HL-60 (cell line): Measurements from ENCODE around the gene C22orf23.

Experiments
- CTCF ChIP-seq: IDR thresholded peaks from one replicate; pipeline ENCODE4 v1.5.1; 2011; ENCODE audit warnings: low read length, control low read depth, inconsistent platforms; ENCODE audit not compliant: insufficient read depth
- REST ChIP-seq: IDR thresholded peaks from 2 replicates; pipeline ENCODE4 v1.6.1; 2012; ENCODE audit warnings: low read depth; ENCODE audit not compliant: insufficient replicate concordance

GRCh38 chr22:37996515-37997246 lies 43.3 kb upstream of the C22orf23 start:
- TF ChIP-seq CTCF: no peak
- no peak for TF ChIP-seq REST
